ENCODE measurements around the gene PPP2R2C. TPM values are rescaled to one million over a fixed set of nuclear protein-coding genes. Genes with fewer than 3 reads are reported as not detected.
A peak's percentile ranks its signal among the peaks of the same experiment; 100 is the strongest.

Gene PPP2R2C
- total RNA-seq, 2 experiments from 2014 or later: not detected

DNA sequence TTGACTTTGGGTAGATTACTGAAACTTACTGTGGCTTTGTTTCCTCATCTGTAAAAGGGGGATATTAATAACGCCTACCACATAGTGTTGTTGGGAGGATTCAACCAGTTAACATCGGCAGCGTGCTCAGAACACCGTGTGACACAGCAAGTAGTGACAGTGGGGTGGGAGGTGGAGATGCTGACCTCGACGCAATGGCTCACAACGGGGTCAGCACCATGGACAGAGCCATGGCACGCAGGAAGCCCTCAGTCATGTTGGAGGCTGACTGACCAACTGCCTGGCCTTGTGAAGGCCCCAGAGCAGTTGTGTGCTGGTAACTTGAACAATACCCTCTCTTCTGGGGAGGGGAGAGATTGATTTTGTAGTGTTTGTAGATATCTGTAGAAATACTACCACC, 109.5 kb downstream of the PPP2R2C start:
- TF ChIP-seq, protein P1, sequence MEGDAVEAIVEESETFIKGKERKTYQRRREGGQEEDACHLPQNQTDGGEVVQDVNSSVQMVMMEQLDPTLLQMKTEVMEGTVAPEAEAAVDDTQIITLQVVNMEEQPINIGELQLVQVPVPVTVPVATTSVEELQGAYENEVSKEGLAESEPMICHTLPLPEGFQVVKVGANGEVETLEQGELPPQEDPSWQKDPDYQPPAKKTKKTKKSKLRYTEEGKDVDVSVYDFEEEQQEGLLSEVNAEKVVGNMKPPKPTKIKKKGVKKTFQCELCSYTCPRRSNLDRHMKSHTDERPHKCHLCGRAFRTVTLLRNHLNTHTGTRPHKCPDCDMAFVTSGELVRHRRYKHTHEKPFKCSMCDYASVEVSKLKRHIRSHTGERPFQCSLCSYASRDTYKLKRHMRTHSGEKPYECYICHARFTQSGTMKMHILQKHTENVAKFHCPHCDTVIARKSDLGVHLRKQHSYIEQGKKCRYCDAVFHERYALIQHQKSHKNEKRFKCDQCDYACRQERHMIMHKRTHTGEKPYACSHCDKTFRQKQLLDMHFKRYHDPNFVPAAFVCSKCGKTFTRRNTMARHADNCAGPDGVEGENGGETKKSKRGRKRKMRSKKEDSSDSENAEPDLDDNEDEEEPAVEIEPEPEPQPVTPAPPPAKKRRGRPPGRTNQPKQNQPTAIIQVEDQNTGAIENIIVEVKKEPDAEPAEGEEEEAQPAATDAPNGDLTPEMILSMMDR (conservative IDR thresholded peaks at IDR 0.05; ENCODE audit: low read length): no peak
- no peak for TF ChIP-seq EZH2phosphoT487 (IDR thresholded peaks at IDR 0.05; ENCODE audit: borderline replicate concordance, low read depth, low read length)
- H3K4me1 ChIP-seq (ENCODE audit: insufficient read depth, low read length, poor library complexity, severe bottlenecking): no peaks in the 10 kb centered on the region
- BruUV-seq (replicated peaks): no TSS peak
- no peaks in the 10 kb centered on the region for H3K9me2 ChIP-seq (ENCODE audit: insufficient read depth, low read length)
- no peaks in the 10 kb centered on the region for H3K79me2 ChIP-seq (ENCODE audit: insufficient read depth, low read depth, low read length)
- no peaks in the 10 kb centered on the region for H3K36me3 ChIP-seq (ENCODE audit: insufficient read depth, low read length)
- POLR2A ChIA-PET: no interaction called here
- no peaks in the 10 kb centered on the region for H4K20me1 ChIP-seq (ENCODE audit: insufficient read depth, low read length)
- no peak overlapping the region for H3K4me3 ChIP-seq (ENCODE audit: low read depth, low read length, poor library complexity, severe bottlenecking)
- H3K9me3 ChIP-seq (ENCODE audit: low read length): no peaks in the 10 kb centered on the region
- CTCF ChIA-PET (ENCODE audit: unreplicated experiment): no interaction called here
- no peak overlapping the region for H2AFZ ChIP-seq (ENCODE audit: low read length)
- H3K4me2 ChIP-seq (ENCODE audit: low read length): no peak overlapping the region
- intact Hi-C loops (cut with micrococcal nuclease; ENCODE audit: unreplicated experiment): no loop called here
- no peak overlapping the region for H3K27ac ChIP-seq (ENCODE audit: low read depth, low read length, poor library complexity, severe bottlenecking)
- peak; percentile 22 for DNase-seq (ENCODE audit: low spot score)

DNA sequence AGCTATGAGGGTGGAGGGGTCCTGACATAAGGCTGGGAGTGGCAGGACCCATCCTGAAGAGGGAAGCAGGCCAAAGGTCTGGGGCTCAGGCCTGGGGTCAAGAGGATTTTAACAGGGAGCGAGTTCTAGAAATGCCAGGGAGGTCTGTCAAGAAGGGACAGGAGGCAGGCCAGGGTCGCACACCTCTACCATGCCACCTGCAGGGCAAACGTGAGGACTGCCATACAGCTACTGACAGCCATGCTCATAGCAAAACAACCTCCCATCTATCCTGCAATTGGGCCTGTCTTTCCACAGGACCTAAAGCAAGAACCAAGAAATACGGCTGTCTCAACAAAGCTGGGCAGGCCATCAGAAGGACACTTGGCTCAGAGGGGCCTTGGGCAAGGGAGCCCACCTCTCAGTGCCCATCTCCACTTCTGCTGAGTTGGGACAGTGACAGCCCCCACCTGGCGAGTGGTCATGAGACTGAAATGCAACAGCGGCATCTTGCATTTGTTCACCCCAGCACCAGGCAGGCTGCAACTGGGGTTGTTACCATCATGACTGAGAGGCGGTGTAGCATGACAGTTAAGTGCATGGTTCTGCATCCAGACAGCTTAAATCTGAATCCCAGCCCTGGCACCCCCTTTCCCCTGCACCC, 110.0 kb downstream of the PPP2R2C start:
- TF ChIP-seq, protein P1 (conservative IDR thresholded peaks at IDR 0.05; ENCODE audit: low read length): 0 out of 2 replicates have a peak, but pooled peaks have one; percentile 33
- TF ChIP-seq EZH2phosphoT487 (IDR thresholded peaks at IDR 0.05; ENCODE audit: borderline replicate concordance, low read depth, low read length): no peak
- DNase-seq (ENCODE audit: low spot score): no peak
- ChIA-PET CTCF (ENCODE audit: unreplicated experiment) (interaction anchor here (0.6 kb wide), 1 partner anchor 12 kb away, joined by 3 read pairs; no protein-coding TSS in a partner anchor), POLR2A (no interaction called here)
- Histone ChIP-seq H3K9me2 (ENCODE audit: insufficient read depth, low read length) (no peaks in the 10 kb centered on the region), H3K36me3 (ENCODE audit: insufficient read depth, low read length) (no peaks in the 10 kb centered on the region), H4K20me1 (ENCODE audit: insufficient read depth, low read length) (no peaks in the 10 kb centered on the region), H3K79me2 (ENCODE audit: insufficient read depth, low read depth, low read length) (no peaks in the 10 kb centered on the region), H3K4me3 (ENCODE audit: low read depth, low read length, poor library complexity, severe bottlenecking) (no peak overlapping the region), H3K4me1 (ENCODE audit: insufficient read depth, low read length, poor library complexity, severe bottlenecking) (no peaks in the 10 kb centered on the region), H2AFZ (ENCODE audit: low read length) (no peak overlapping the region), H3K9me3 (ENCODE audit: low read length) (no peaks in the 10 kb centered on the region), H3K4me2 (ENCODE audit: low read length) (no peak overlapping the region), H3K27ac (ENCODE audit: low read depth, low read length, poor library complexity, severe bottlenecking) (no peak overlapping the region)
- BruUV-seq (replicated peaks): no TSS peak
- intact Hi-C loops (cut with micrococcal nuclease; ENCODE audit: unreplicated experiment): no loop called here

- Histone ChIP-seq H2AFZ (ENCODE audit: low read length) (no peak overlapping the region), H3K4me2 (ENCODE audit: low read length) (no peak overlapping the region), H3K27ac (ENCODE audit: low read depth, low read length, poor library complexity, severe bottlenecking) (no peak overlapping the region), H4K20me1 (ENCODE audit: insufficient read depth, low read length) (no peaks in the 10 kb centered on the region), H3K9me3 (ENCODE audit: low read length) (no peaks in the 10 kb centered on the region), H3K4me3 (ENCODE audit: low read depth, low read length, poor library complexity, severe bottlenecking) (no peak overlapping the region), H3K79me2 (ENCODE audit: insufficient read depth, low read depth, low read length) (no peaks in the 10 kb centered on the region), H3K9me2 (ENCODE audit: insufficient read depth, low read length) (no peaks in the 10 kb centered on the region), H3K4me1 (ENCODE audit: insufficient read depth, low read length, poor library complexity, severe bottlenecking) (no peaks in the 10 kb centered on the region), H3K36me3 (ENCODE audit: insufficient read depth, low read length) (no peaks in the 10 kb centered on the region)
- TF ChIP-seq EZH2phosphoT487 (IDR thresholded peaks at IDR 0.05; ENCODE audit: borderline replicate concordance, low read depth, low read length): no peak
- TF ChIP-seq, protein P1 (conservative IDR thresholded peaks at IDR 0.05; ENCODE audit: low read length): no peak
- BruUV-seq (replicated peaks): no TSS peak
- POLR2A ChIA-PET: interaction anchor here (0.6 kb wide), 1 partner anchor 350 kb away, joined by 3 read pairs; no protein-coding TSS in a partner anchor
- intact Hi-C loops (cut with micrococcal nuclease; ENCODE audit: unreplicated experiment): no loop called here
- no peak for DNase-seq (ENCODE audit: low spot score)
- CTCF ChIA-PET (ENCODE audit: unreplicated experiment): interaction anchor here (0.6 kb wide), 1 partner anchor 13 kb away, joined by 3 read pairs; no protein-coding TSS in a partner anchor
Measured at GRCh38 chr4:6361076-6361784, 111.2 kb downstream of the PPP2R2C start.

All from OCI-LY7 (cell line).